Effector memory CD4-positive, alpha-beta T cell (primary cell): ENCODE results near the gene ATAD3A.
"Not testable (repeated sequence)": the region's sequence is repeated elsewhere in the genome, so short reads cannot be mapped to it uniquely, and the experiment has no call there.

Experiments
- DNase-seq, 3 donors: peaks; one replicate each; pipeline ENCODE4 v3.0.0-alpha.2; 2020
- H3K27ac ChIP-seq: 2 replicates; pipeline ENCODE4 v1.7.0; 2013; ENCODE audit warnings: mild to moderate bottlenecking, low read length, moderate library complexity; ENCODE audit not compliant: insufficient read depth, poor library complexity, severe bottlenecking
- H3K27me3 ChIP-seq: replicated peaks from 2 replicates; pipeline ENCODE4 v1.7.0; 2013; ENCODE audit warnings: mild to moderate bottlenecking, low read length; ENCODE audit not compliant: insufficient read depth, control insufficient read depth, poor library complexity, severe bottlenecking
- H3K36me3 ChIP-seq: 2 replicates; pipeline ENCODE4 v1.7.0; 2013; ENCODE audit warnings: mild to moderate bottlenecking, low read length, moderate library complexity; ENCODE audit not compliant: control insufficient read depth, insufficient read depth
- H3K4me1 ChIP-seq: 2 replicates; pipeline ENCODE4 v1.7.0; 2013; ENCODE audit warnings: low read length, mild to moderate bottlenecking; ENCODE audit not compliant: control insufficient read depth, insufficient read depth, poor library complexity, severe bottlenecking
- H3K4me3 ChIP-seq: 2 replicates; pipeline ENCODE4 v1.7.0; 2013; ENCODE audit warnings: low read length, low read depth, mild to moderate bottlenecking; ENCODE audit not compliant: insufficient read depth, poor library complexity, severe bottlenecking
- H3K9me3 ChIP-seq: 2 replicates; pipeline ENCODE4 v1.7.0; 2013; ENCODE audit warnings: mild to moderate bottlenecking, low read length, moderate library complexity; ENCODE audit not compliant: control insufficient read depth
- total RNA-seq, 3 donors: gene quantifications; one replicate each; lab custom pipeline; 2026; lab: John Stamatoyannopoulos, UW

Gene ATAD3A
- total RNA-seq: 12.9 to 14.5 (median 13.7) reads per million in 3 donors

DNA sequence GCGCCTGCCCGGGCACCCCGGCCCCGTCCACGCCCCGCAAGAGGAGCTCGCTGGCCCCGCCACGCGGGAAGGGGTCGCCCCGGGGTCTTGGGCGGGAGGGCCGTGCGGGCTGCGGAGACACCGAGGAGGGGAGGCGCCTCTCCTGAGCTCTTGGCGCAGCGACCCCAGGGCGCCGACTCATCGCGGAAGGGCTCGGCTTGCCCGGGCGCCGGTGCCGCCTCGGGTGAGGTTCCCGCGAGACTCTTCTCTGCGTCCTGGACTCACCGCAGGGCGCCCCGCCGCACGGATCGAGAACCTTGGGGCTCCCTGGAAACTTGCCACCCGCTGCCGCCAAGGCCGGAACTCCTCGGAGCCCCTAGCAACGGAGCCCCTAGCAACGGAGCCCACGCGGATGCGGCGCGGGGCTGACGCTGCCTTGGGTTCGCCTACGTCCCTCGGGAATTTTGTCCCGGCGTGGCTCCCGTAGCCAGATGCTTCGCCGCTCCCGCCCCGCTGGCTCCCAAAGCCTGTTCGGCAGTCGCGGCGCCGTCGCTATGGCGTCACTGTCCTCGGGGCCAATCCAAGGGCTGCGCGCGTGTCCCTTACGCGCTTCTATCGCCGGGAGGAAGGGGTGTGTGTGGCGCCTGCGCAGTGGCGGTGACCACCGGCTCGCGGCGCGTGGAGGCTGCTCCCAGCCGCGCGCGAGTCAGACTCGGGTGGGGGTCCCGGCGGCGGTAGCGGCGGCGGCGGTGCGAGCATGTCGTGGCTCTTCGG, at the start of gene ATAD3A:
ATAD3A (plus strand) TSS at position 630 of the 753 bp plus-strand sequence; CDS start at position 737, 107 bp downstream.
- peak; percentile 90 to 93 (median 92) for DNase-seq
- Histone ChIP-seq H3K27ac (peak within 1 kb of the TSS; percentile 93), H3K4me1 (peaks cover 6% of the 10 kb centered on the region), H3K4me3 (peak within 1 kb of the TSS; percentile 86), H3K9me3 (no peaks in the 10 kb centered on the region), H3K27me3 (no peaks in the 10 kb centered on the region), H3K36me3 (no peaks in the 10 kb centered on the region)

DNA sequence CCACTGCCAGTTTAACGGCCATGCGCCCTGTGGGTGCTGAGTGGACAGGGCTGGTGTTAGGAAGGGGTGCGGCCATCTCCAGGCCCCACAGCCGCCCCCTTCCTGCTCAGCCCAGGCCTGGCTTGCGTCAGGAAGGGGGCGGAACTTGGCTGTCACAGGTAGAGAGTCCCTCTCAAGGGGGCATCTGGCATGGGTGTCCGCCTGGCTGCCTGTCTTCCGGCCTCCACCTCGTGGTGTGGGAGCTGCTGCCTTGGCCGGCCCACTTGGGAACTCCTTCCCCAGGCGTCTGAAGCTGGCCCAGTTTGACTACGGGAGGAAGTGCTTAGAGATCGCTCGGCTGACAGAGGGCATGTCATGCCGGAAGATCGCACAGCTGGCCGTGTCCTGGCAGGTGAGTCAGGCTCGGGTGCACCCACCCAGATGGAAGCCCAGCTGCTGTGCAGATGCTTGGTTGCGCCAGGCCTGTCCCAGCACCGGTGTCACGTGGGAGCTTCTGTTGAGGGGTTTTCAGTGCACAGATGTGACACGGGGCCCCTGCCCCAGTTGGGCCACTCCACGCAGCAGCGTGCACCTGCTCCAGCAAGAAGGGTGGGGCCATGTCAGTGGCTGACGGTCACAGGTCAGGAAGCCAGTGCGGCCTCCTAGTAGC, 49.5 kb upstream of the ATAD3A start:
- H3K27me3 ChIP-seq: peaks cover 3% of the 10 kb centered on the region
- peak overlapping the region; percentile 22 for H3K4me3 ChIP-seq
- no peaks in the 10 kb centered on the region for H3K36me3 ChIP-seq
- DNase-seq: no peak
- H3K4me1 ChIP-seq: no peaks in the 10 kb centered on the region
- no peak overlapping the region for H3K27ac ChIP-seq
- no peaks in the 10 kb centered on the region for H3K9me3 ChIP-seq

DNA sequence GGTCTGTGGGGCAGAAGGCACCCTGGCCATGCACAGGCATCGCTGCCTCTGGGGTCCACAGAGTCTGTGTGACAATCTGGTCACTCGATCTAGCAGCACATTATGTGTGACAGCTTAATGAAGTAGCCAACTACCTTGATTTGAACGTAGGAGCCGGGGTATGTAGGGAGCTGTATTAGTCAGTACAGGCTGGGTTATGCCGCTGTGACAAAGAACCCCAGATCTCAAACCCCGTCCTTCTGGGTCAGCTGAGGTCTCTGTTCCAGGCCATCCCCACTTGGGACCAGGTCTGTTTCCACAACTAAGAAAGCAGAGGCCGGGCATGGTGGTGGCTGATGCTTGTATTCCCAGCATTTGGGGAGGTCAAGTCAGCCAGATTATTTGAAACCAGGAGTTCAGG, 48.6 kb upstream of the ATAD3A start:
- no peaks in the 10 kb centered on the region for H3K9me3 ChIP-seq
- peaks cover 3% of the 10 kb centered on the region for H3K27me3 ChIP-seq
- H3K27ac ChIP-seq: no peak overlapping the region
- no peak overlapping the region for H3K4me3 ChIP-seq
- no peaks in the 10 kb centered on the region for H3K4me1 ChIP-seq
- no peak for DNase-seq
- H3K36me3 ChIP-seq: no peaks in the 10 kb centered on the region

DNA sequence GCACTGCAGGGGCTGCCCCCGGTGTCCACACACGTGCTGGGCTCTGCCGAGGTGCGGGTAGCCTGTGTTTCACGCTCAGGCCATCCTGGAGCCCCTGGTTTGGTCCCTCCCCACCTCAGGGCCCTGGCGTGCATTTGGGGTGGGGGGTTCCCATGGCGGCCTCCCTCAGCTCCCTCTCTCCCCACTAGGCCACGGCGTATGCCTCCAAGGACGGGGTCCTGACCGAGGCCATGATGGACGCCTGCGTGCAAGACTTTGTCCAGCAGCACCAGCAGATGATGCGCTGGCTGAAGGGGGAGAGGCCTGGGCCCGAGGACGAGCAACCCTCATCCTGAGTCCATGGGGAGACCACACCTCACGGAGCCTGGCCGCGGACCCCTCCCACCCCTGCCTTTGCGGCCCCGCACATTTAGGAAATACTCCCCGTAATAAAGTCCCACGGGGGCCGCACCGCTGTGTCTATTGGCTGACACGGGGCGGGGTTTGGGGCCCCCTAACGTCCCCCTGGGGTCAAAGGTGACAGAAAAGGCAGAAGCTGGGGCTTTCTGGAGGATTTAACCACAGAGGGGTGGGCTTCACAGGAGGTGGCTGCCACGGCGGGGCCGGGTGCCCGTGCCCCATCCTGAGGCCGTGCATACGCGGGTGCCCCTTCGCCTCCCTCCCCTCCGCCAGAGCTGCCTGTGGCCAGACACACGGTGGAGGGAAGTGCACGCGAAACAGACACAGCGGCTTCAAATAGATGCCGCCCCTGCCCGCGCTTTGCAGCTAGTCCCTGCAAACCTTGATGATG, 43.6 kb upstream of the ATAD3A start:
- not testable (repeated sequence) for H3K36me3 ChIP-seq, H3K4me1 ChIP-seq, H3K9me3 ChIP-seq, H3K27ac ChIP-seq, H3K27me3 ChIP-seq, H3K4me3 ChIP-seq, DNase-seq

DNA sequence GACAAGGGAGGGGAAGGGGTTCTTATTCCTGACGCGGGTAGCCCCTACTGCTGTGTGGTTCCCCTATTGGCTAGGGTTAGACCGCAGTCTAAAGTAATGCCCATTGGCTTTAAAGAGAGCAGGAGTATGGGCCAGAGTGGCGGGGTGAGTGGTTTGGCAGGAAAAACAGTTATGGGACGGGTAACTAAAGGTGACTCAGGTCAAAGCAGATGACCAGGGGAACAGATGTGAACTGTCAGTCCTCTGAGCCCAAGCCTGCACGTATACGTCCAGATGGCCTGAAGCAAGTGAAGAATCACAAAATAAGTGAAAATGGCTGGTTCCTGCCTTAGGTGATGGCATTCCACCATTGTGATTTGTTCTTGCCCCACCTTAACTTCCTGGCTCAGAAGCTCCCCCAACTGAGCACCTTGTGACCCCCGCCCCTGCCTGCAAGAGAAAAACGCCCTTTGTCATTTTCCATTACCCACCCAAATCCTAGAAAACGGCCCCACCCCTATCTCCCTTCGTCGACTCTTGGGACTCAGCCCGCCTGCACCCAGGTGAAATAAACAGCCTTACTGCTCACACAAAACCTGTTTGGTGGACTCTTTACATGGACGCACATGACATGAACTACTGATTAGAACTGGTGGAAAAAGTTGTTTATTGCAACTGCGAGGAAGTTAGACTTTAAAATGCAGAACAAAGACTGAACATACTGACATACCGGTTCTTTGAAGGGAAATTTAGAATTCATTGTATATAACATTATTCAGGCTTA, 41.2 kb upstream of the ATAD3A start:
- Histone ChIP-seq H3K9me3 (no peaks in the 10 kb centered on the region), H3K27me3 (no peaks in the 10 kb centered on the region), H3K27ac (peak overlapping the region; percentile 74), H3K36me3 (no peaks in the 10 kb centered on the region), H3K4me1 (peaks cover 7% of the 10 kb centered on the region), H3K4me3 (peak overlapping the region; percentile 69)
- no peak for DNase-seq

DNA sequence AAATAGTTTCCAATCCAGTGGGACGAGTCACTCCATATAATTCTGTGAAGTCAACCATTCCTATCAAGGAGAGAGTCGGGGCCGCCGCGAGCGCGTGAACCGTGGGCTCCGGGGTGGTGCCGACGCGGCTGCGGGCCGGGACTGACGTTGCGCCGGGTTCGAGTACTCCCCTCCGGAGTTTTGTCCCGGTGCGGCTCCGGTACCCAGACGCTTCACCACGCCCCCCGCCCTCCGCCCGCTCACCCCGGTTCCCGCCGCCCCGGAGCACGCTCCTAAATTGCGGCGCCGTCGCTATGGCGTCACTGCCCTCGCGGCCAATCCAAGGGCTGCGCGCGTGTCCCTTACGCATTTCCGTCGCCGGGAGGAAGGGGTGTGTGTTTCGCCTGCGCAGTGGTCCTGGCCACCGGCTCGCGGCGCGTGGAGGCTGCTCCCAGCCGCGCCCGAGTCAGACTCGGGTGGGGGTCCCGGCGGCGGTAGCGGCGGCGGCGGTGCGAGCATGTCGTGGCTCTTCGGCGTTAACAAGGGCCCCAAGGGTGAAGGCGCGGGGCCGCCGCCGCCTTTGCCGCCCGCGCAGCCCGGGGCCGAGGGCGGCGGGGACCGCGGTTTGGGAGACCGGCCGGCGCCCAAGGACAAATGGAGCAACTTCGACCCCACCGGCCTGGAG, 40.4 kb upstream of the ATAD3A start, which contains the start of gene ATAD3B:
ATAD3B (plus strand) TSS at position 377 of the 664 bp plus-strand sequence; CDS start at position 497, 120 bp downstream.
- no peaks in the 10 kb centered on the region for H3K27me3 ChIP-seq
- H3K4me3 ChIP-seq: peak within 1 kb of the TSS; percentile 69
- H3K36me3 ChIP-seq: no peaks in the 10 kb centered on the region
- H3K4me1 ChIP-seq: peaks cover 7% of the 10 kb centered on the region
- H3K27ac ChIP-seq: peak within 1 kb of the TSS; percentile 74
- H3K9me3 ChIP-seq: no peaks in the 10 kb centered on the region
- peak; percentile 78 to 87 (median 85) for DNase-seq

DNA sequence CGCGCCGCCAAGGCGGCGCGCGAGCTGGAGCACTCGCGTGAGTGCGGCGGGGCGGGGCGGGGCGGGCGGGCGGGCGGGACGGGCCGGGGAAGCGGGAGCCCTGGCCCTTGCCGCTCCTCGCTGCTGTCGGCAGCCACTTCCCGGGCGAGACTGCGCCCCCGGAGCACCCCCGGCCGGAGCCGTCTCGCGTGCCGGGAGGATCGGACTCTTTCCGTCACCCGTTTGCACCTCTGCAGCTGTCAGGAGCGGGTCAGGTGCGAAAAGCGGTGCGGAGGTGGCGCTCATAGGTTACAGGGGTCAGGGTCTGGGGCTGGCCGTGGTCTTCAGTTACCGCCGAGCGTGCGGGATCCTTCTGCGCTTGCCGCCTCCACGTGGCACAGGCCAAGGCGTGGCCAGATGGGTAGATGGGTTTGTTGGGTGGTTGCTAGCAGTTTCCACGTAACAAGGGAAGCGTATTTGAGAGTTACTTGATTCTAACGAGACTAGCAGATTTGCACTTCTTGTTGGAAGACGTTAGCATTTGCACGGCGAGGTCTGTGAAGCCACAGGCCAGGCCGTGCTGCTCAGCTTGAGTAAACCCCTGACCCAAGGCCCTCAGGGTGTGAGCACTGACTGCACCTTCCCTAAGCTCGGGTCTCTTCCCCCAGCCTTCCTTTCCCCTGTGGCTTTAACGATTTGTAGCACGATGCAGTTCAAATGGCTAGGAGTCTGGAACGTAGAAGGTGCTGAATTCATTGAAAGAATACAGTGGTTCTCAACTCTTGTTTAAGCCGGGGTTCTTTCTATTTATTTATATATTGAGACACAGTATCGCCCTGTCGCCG, 39.7 kb upstream of the ATAD3A start:
- Histone ChIP-seq H3K27ac (peak overlapping the region; percentile 74), H3K4me3 (peak overlapping the region; percentile 32)
- not testable (repeated sequence) for H3K9me3 ChIP-seq, DNase-seq, H3K36me3 ChIP-seq, H3K27me3 ChIP-seq, H3K4me1 ChIP-seq

DNA sequence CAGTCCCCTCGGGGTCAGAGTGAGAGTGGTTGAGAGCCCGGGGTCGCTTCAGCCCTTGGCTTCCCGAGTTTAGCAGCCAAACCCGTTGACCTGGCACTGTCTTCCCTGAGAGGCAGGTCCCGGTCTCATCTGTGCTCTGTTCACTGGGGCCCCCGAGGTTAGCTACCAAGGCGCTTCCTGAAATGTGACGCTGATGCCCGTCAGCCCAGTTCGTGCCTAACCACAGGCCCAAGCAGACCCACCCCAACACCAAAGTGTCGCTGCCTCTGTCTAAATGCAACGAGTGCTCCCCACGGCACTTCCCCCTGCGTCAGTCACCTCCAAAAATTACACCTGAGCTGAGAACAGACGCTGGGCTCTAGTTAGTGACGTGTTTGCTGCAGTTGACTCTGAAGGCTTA, 36.0 kb upstream of the ATAD3A start:
- H3K4me1 ChIP-seq, H3K4me3 ChIP-seq, H3K27me3 ChIP-seq, H3K9me3 ChIP-seq, DNase-seq, H3K27ac ChIP-seq: not testable (repeated sequence)
- H3K36me3 ChIP-seq: peaks cover 23% of the 10 kb centered on the region
